ENCODE measurements around the gene FAM204A.

FAM204A gene

DNA sequence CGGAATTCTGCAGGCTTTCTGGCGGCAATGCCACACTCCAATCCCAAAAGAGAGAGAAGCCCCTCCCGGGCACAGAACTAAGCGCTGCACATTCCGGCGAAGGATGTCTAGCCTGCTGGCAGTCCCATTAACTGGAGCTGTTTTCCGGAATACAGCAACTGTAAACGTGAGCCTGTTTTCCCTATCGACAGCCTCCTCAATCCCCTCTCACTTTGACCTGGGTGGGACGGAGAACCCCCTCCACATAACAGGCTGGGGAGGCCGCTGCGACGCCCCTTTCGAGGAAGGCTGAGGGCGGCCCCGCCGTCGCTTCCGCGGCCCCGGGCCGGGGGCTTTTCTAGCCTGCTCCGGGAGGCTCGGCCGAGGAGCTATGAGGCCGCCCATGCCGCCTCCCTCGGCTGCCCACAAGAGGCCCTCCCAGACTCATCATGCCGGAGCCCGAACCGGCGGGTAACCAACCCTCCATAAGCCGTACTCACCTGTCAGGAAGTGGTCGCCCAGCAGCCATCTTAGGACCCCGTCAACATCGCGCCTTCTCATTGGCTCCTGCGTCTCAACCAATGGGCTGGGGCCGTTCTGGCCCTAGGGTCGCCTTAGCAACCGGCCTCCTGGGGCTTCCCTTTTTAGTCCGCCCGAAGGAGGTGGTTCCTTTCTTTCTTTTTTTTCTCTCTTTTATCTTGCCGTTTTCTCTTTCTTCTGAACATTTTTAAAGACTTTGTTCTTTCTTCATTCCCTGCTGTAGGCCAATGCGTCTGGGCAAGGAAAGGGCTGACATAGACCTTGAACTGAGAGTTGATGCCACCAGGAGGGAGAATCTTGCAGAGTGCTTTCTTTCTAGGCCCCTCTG is at the start of gene FAM204A:
Gene FAM204A (minus strand): TSS at position 534 of the 847 bp plus-strand sequence. CDS start 5,909 bp downstream, outside the sequence.
- DNase-seq (ENCODE audit: low read depth in 2 of 2), result peak; percentile 88 to 92

- DNase-seq (ENCODE audit: low read depth in 2 of 2), result no peak
Measured at GRCh38 chr10:118383699-118384098, 41.6 kb upstream of the FAM204A start.

DNA sequence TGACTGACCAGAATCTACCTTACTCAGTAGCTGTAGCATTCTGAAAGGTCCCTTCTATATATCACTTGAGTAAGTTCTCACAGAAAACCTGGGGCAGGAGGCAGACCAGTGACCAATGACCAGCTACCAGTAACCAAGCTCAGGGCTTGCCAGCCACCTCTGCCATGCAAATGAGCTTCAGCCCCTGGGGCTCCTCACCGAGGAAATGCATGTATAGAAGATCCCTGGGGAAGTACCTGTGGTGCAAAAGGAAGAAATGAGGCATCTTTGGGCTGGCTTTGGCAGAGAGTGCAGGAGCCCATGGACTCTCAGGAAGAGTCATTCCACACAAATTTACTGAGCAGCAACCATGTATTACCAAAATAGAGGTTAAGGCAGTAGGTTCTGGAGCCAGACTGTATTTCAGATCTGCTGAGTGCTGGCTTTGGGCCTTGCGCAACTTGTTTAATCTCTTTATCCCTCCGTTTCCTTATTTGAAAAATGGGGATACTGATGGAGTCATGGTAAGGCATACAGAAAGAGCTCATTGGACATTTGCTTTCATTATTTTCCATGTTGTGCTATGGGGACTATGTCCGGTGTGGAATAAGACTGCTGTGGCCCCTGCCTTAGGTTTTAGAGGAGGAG is 41.1 kb upstream of the FAM204A start:
- DNase-seq (ENCODE audit: low read depth in 2 of 2), result no peak

DNA sequence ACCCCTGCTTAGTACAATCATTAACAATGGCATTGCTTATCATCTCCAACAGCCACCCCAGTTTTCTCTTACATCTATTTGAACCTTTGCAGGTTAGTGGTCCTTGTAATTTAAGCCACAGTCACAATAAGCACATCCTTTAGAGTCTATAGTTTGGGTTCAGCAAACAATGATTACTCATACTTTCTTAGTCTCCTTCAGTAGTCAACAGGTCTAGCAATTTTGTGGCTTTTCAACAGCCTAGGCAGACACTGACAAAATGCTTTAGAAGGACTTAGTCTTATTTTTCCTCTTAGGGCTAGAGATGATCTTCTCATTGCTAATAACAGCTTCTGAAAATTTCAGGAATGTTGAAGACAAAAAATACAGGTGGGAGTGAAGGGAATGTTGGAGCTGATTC is 32.3 kb upstream of the FAM204A start:
- DNase-seq (ENCODE audit: low read depth in 2 of 2), result no peak

DNA sequence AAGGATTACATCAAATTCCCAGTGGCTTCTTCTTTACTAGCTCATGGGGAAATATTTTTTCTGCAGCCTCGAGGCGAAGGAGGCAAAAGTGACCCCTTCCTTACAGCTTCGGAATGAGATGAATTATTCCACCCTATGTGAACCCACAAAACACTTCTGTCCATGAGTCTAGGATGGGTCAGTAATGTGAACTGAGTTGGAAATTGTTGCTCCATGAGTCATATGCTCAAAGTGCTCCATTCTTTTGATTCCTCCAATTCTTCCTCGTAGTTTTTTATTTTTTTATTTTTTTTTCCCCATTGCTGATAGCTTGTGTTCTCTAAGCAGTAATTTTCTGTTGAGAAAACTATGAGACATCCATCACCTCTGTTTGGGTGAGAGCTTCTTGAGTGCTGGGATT is 31.7 kb upstream of the FAM204A start:
- no peak for DNase-seq (ENCODE audit: low read depth in 2 of 2)

- DNase-seq (ENCODE audit: low read depth in 2 of 2), result no peak
Measured at GRCh38 chr10:118370499-118370898, 28.4 kb upstream of the FAM204A start.

- DNase-seq (ENCODE audit: low read depth in 2 of 2), result no peak
Measured at GRCh38 chr10:118369641-118370205, 27.6 kb upstream of the FAM204A start.

DNA sequence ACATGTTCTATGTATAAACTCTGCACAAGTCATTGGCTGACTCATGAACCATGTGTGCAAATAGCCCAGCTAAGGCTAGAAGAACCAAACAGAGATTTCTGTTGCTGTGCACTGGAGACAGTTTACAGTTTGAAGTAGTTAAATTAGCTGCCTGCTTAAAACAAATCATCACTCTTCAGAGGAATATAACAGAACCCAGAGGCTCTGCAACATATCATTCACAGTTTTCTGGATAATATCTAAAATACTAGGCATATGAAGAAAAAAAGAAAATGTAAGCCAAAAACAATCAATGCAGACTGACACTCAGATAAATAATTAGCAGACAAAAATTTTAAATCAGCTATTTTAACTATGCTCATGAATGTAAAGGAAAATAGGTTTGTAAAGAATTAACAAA is 23.6 kb upstream of the FAM204A start:
- DNase-seq (ENCODE audit: low read depth in 2 of 2), result no peak

DNA sequence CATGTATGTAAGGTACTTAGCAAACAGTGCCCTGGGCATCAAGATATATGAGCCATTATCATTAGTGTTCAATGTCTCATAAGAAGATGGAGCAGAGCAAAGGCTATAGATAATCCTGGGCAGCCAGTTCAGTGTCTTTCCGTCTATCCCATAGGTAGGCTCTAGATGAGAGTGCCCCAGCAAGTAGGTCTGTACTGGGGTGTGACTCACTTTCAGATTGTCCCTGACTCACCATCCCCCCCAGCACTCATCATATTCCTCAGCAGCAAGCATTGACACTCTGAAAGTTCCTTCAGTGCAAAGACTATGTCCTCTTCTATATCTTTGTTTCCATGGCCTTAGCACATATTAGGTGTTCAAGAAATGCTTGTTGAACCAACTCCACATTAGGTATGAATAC is 20.0 kb upstream of the FAM204A start:
- no peak for DNase-seq (ENCODE audit: low read depth in 2 of 2)

DNA sequence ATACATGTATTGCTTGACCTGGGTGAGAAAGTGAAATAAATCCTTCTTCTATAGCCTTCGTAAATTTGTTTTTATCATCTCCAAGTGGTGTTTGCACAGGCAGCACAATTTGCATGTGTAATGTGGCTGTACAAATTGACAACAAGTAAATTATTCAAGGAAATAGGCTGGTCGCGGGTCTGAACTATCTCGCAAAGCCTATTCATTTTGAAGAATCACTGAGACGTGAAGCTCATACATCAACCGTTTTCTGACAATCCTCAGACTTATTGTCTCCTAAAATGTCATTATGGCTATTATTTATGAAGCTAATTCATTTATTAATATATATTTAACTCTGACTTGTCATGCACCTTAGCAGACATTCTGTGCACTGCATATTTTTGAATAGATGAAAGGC is 16.2 kb upstream of the FAM204A start:
- DNase-seq (ENCODE audit: low read depth in 2 of 2), result no peak

DNA sequence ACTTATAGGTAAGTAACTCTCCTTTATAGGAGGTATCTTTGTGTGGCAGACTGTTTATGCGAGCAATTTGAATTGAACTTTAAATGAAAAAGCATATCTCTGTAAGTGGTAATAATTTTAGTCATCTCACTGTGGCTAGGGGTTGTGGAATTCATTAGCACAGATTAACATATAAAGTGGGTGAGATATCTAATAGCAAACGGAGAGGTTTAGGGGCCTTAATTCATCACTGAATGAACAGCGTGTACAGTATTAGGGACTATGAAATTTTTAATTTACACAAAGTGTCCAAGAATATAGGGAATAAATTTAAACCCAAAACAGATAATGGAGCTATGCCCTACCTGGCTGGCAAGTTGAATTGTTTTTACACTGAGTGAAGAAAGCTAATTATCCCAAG is 15.7 kb upstream of the FAM204A start:
- no peak for DNase-seq (ENCODE audit: low read depth in 2 of 2)

GRCh38 chr10:118356628-118357027 is 14.5 kb upstream of the FAM204A start:
- no peak for DNase-seq (ENCODE audit: low read depth in 2 of 2)

DNA sequence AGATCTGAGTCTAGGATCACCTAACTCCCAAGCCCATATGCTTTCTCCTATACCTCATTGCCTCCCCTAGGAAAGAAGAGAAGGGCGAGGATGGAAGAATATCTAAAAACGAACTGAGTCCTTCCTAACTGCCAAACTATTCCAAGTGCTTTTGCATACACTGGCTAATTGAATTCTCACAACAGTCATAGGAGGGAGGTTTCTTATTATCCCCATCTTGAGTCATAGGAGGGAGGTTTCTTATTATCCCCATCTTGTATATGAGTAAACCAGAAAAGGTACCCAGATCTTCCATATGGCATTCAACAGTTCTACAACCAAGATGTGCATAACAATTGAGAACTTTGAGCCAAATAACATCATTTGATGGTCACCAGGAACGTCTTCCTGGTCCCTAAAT is 13.1 kb upstream of the FAM204A start:
- DNase-seq (ENCODE audit: low read depth in 2 of 2), result no peak

- DNase-seq (ENCODE audit: low read depth in 2 of 2), result no peak
Measured at GRCh38 chr10:118349235-118349634, 7.1 kb upstream of the FAM204A start.

GRCh38 chr10:118343549-118343948 is 1.4 kb upstream of the FAM204A start:
- no peak for DNase-seq (ENCODE audit: low read depth in 2 of 2)

DNA sequence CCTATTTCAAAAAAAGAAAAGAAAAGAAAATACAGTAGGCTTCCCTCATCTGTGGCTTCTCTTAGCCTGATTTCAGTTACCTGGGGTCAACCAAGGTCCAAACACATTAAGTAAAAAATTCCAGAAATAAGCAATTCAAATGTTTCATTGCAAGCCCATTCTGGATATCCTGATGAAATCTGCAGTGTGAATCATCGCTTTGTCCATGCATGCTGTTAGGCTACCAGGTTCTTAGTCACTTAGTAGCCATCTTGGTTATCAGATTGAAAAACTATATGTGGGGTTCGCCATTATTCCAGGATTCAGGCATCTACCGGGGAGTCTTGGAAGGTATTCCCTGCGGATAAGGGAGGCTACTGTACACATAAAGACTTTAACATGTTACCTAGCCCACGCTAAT is 991 bp upstream of the FAM204A start:
- DNase-seq (ENCODE audit: low read depth in 2 of 2), result no peak

DNA sequence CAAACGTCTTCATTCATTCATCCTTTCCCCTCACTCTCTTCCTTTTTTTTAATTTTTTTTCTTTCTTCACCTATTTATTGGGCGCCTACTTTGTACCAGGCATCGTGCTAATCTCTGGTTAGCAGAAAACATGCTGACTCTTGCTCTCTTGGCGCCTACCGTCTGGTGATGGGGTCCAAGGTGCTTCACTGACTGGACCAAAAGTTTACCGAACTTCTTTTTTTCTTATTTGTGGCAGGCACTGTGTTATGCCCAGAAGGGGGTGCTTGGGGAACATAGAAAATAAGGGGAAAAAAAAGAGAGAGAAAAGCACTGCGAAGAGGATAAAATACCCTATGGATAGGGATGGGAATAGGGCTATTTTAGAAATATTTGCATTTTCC is 505 bp upstream of the FAM204A start:
- no peak for DNase-seq (ENCODE audit: low read depth in 2 of 2)

DNA sequence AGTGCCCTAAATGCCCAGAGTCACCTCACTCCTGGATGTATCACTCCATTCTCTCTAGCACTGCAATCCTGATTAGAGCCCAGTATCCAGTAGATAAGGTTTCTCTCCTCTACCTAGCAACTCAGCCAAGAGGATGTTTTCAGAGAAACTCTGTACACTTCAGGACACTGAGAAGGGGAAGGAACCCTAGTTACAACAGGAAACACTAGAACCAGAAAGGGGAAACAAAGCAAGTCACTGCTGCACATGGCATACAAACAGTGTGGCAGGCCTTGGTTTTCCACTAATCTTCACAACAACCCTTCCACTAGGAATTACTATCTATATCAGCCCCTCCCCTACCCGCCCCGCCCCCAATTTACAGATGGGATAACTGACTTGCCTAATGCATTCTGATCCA is 1.6 kb downstream of the FAM204A start:
- no peak for DNase-seq (ENCODE audit: low read depth in 2 of 2)

- no peak for DNase-seq (ENCODE audit: low read depth in 2 of 2)
Measured at GRCh38 chr10:118339111-118339510, 3.0 kb downstream of the FAM204A start.

- no peak for DNase-seq (ENCODE audit: low read depth in 2 of 2)
Measured at GRCh38 chr10:118337356-118337755, 4.8 kb downstream of the FAM204A start.

DNA sequence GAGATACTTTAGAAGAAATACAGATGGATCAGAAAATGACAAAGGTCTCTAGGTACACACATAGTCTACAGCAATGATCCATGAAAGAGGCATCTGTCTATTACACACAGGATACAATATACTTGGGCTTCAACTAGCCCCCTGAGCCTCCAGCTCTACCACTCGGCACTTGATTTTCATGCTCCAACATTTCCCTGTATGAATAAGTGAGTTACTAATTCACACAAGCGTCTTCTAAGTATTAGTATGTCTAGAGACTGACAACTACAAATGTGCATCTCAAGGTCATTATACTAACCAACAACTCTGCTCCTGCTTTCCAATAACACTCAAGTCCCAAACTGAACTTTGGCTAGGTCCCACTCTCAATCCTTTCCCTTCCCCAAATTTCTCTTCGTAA is 8.3 kb downstream of the FAM204A start:
- no peak for DNase-seq (ENCODE audit: low read depth in 2 of 2)

DNA sequence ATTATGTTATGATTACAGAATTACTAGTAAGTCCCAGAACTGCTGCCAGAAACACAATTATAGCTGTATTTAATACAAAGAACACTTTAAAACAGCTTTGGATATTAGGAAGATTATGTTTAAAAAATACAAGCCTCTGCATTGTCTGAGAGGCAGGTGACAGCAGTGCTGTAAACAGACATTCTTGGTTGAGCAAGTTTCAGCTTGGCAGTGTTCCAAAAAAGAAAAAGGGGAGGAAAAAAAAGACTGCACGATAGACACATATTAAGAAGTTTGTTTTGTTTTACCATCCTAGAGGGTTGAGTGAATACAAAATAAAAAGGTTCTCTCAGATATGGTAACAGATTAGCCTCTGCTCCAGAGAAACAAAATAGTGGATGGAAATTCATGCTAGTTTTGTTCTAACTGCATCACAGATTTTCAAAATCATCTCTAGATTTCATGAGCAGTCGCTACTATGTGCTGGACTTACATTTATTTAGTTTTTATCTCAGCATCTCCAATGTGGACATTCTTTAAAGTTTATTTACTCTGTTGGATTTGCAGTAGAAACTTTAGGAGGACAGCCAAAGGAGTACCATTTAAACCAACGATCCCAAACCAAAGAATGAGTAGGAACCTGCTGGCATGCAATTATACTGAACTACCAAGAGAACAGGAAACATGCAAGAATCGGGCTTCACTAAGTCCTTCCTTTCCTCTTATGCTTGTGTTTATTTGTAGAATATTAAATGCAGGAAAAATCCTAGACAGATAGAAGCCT is 9.0 kb downstream of the FAM204A start:
- DNase-seq (ENCODE audit: low read depth in 2 of 2), result no peak

Measured in stimulated activated CD4-positive, alpha-beta T cell treated with anti-CD3 and anti-CD28 coated beads, Interleukin-1b, Interleukin-23, amount 100 ng/mL, for 4 hours (primary cell).